GM19239 (cell line): ENCODE results near the gene CENPC.
"Not testable (repeated sequence)": the region's sequence is repeated elsewhere in the genome, so short reads cannot be mapped to it uniquely, and the experiment has no call there.

ENCODE experiments used
- DNase-seq: peaks from one replicate; pipeline ENCODE4 v3.0.0; 2011; ENCODE audit warnings: low spot score; ENCODE audit not compliant: insufficient read length
- FAIRE-seq: peaks from 2 replicates; lab custom pipeline; 2011; peaks lifted over from hg19 to GRCh38; lab: Jason Lieb, UNC

CENPC gene

GRCh38 chr4:67552146-67552792 is 7.0 kb upstream of the CENPC start:
- peak; percentile 78 for FAIRE-seq
- DNase-seq = not testable (repeated sequence)

GRCh38 chr4:67550857-67551256 is 5.6 kb upstream of the CENPC start:
- no peak for DNase-seq
- FAIRE-seq = peak; percentile 87

GRCh38 chr4:67550451-67550850 is 5.1 kb upstream of the CENPC start:
- no peak for FAIRE-seq

GRCh38 chr4:67549123-67549522 is 3.8 kb upstream of the CENPC start:
- DNase-seq (no peak), FAIRE-seq (peak; percentile 60)

More at GRCh38 chr4:67550451-67550850, 5.1 kb upstream of the CENPC start:
- DNase-seq = no peak

- DNase-seq (no peak), FAIRE-seq (no peak)
Measured at GRCh38 chr4:67546971-67547370, 1.7 kb upstream of the CENPC start.

GRCh38 chr4:67546004-67546356 is 677 bp upstream of the CENPC start:
- DNase-seq = no peak
- no peak for FAIRE-seq

GRCh38 chr4:67542076-67542475 is 3.2 kb downstream of the CENPC start:
- DNase-seq (no peak), FAIRE-seq (no peak)

GRCh38 chr4:67539830-67540229 is 5.5 kb downstream of the CENPC start:
- no peak for DNase-seq
- no peak for FAIRE-seq

GRCh38 chr4:67535280-67535840 is 9.9 kb downstream of the CENPC start:
- peak; percentile 4 for FAIRE-seq

GRCh38 chr4:67533112-67533511 is 12.2 kb downstream of the CENPC start:
- peak; percentile 78 for FAIRE-seq
- no peak for DNase-seq

More at GRCh38 chr4:67535280-67535840, 9.9 kb downstream of the CENPC start:
- no peak for DNase-seq

GRCh38 chr4:67532397-67532796 is 12.9 kb downstream of the CENPC start:
- not testable (repeated sequence) for DNase-seq, FAIRE-seq

- DNase-seq = no peak
- no peak for FAIRE-seq
Measured at GRCh38 chr4:67531379-67531962, 13.8 kb downstream of the CENPC start.

GRCh38 chr4:67524140-67524539 is 21.2 kb downstream of the CENPC start:
- not testable (repeated sequence) for DNase-seq, FAIRE-seq

GRCh38 chr4:67522851-67523671 is 22.2 kb downstream of the CENPC start:
- no peak for DNase-seq

GRCh38 chr4:67522230-67522629 is 23.1 kb downstream of the CENPC start:
- DNase-seq (no peak), FAIRE-seq (no peak)

More at GRCh38 chr4:67522851-67523671, 22.2 kb downstream of the CENPC start:
- peak; percentile 18 for FAIRE-seq

- peak; percentile 37 for FAIRE-seq
- DNase-seq = no peak
Measured at GRCh38 chr4:67521506-67521905, 23.8 kb downstream of the CENPC start.

GRCh38 chr4:67520141-67520540 is 25.2 kb downstream of the CENPC start:
- no peak for DNase-seq
- no peak for FAIRE-seq

- FAIRE-seq (no peak), DNase-seq (no peak)
Measured at GRCh38 chr4:67512501-67512900, 32.8 kb downstream of the CENPC start.

- DNase-seq (no peak), FAIRE-seq (no peak)
Measured at GRCh38 chr4:67500373-67500772, 44.9 kb downstream of the CENPC start.

GRCh38 chr4:67499799-67500198 is 45.5 kb downstream of the CENPC start:
- FAIRE-seq (no peak), DNase-seq (no peak)
